Stimulated activated CD4-positive, alpha-beta T cell treated with anti-CD3 and anti-CD28 coated beads, Interleukin-15, amount 100 ng/mL, for 1 hour (primary cell): Measurements from ENCODE around the gene PGAM1.
A peak's percentile ranks its signal among the peaks of the same experiment; 100 is the strongest.
"Not testable (repeated sequence)": the region's sequence is repeated elsewhere in the genome, so short reads cannot be mapped to it uniquely, and the experiment has no call there.

Experiments used
- DNase-seq, 2 donors: peaks; one replicate each; pipeline ENCODE4 v3.0.0-alpha.2; 2020; ENCODE audit warnings: low read depth in 1 of 2, low spot score in 1 of 2

Gene PGAM1

DNA sequence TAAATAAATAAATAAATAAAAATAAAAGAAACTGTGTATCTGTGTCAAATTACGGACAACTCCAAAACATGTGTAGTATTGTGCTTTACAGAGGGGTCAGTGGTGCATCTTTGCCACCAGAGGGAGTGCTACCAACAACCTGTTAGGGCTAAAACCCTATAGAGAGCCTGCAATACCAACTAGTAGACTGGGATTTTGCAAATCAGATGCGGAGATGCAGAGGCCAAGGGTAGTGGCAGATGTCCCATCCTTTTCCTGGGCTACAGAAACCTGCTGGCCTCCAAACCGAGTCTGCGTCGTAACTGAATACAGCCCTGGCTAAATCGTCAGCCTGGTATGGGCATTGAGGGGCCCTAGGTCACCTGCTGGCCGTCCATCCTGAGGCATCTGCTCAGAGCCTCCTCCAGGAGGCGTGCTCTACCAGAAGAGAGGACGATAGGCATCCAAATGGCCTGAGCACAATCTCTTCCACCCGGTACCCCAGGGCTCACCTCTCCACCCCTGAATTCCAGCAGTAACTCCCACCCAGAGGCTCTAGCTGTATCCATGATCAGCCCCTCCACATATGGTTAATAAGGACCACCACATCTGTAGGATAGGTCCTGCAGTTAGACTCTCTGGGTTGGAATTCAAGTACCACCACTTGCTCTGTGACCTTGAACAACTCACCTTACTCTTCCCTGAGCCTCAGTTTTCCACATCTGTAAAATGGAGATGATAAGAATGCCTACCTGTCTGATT, 18.6 kb upstream of the PGAM1 start:
- peak in 1 of 2 donors; percentile 28 for DNase-seq

DNA sequence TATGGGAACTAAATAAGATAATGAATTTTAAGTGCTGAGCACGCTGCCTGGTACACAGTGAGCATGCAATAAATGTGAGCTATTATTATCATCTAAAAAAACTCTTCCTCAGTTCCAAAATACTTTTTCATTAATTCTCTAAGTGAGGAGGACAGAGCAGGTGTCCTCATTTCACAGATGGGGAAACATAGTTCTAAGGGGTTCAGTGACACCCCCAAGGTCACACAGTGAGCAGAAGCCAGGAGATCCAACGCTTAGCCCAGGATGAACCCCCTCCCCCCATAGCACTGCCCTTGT, 18.1 kb upstream of the PGAM1 start:
- no peak for DNase-seq

- no peak for DNase-seq
These were observed 17.4 kb upstream of the PGAM1 start for GRCh38 chr10:97408496-97408992.

- DNase-seq: no peak
These were observed 14.6 kb upstream of the PGAM1 start for GRCh38 chr10:97411406-97411805.

- DNase-seq: no peak
These were observed 13.1 kb upstream of the PGAM1 start for GRCh38 chr10:97412891-97413304.

DNA sequence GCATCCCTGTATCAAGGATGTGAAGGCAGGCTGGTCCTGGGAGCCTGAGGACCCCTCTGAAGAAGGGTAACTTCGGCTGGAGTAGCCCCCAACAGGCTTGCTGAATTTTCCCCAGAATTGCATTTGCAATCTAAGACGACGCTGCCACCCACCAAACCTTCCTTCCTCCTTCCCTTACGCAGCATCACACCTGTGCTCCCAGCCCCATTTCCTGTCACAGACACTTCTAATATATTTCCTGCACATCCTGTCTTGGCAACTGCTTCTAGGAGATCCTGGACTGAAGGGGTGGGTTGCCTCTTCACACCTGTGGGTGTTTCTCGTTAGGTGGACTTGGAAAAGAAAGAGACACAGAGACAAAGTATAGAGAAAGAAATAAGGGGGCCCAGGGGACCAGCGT, 9.4 kb upstream of the PGAM1 start:
- no peak for DNase-seq

DNA sequence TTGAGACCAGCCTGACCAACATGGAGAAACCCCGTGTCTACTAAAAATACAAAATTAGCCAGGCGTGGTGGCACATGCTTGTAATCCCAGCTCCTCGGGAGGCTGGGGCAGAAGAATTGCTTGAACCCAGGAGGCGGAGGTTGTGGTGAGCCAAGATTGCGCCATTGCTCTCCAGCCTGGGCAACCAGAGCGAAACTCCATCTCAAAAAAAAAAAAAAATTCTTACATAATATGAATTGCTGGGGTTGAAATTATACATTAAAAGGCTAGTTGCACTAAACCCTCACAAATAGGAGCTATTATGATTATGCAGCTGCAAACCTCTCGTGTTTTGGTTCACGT, 2.3 kb upstream of the PGAM1 start:
- not testable (repeated sequence) for DNase-seq

GRCh38 chr10:97426776-97427570, 982 bp downstream of the PGAM1 start:
- DNase-seq: no peak

- no peak for DNase-seq
These were observed 1.7 kb downstream of the PGAM1 start for GRCh38 chr10:97427571-97428179.

GRCh38 chr10:97428572-97428981, 2.6 kb downstream of the PGAM1 start:
- DNase-seq: no peak

DNA sequence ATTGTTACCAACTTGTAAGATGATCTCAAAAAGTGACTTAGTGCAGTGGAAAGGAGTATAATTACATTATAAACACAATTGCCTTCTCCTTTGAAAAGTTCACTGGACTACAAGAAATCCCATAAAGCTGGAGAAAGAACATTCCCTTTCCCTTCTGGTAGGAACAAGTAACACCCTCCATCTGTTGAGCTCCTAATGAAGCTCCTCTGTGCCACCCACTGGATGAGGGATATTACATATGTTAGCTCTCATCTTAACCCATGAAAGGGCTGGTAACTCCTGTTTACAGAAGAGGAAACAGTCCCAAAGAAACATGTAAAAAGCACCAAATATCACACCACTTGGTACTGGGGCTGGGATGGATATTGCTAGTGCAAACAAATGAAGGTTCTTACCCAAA, 8.1 kb downstream of the PGAM1 start:
- no peak for DNase-seq

DNA sequence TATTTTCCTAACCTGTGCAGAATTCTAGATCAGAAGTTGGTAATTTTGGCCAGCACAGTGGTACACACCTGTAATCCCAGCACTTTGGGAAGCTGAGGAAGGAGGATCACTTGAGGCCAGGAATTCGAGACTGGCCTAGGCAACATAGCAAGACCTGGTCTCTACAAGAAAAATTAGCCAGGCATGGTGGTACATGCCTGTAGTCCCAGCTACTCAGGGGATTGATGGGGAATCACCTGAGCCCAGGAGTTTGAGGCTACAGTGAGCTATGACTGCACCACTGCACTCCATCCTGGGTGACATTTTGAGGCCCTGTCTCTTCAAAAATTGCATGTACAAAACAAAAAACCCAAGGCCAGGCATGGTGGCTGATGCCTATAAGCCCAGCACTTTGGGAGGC, 8.6 kb downstream of the PGAM1 start:
- DNase-seq: no peak

DNA sequence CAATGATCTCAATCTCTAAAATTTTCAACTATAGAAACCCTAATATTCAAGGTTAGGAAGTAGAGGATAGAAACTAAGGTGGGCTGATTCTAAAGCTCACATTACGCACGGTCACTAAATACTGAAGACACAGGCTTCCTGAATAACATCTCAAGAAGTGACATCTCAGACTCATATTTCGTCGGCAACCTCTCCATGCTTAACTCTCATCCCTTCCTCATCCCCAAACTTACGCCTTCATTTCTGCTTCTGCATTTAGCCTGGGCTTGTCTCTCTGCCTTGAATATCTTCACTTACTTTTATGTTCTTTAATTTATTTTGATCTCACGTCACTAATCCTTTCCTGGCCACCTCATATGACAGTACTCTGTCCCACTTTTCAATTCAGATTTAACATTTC, 9.2 kb downstream of the PGAM1 start:
- no peak for DNase-seq

- DNase-seq: no peak
These were observed 16.3 kb downstream of the PGAM1 start for GRCh38 chr10:97442277-97442676.

GRCh38 chr10:97444212-97444611, 18.2 kb downstream of the PGAM1 start:
- DNase-seq: no peak

- DNase-seq: no peak
These were observed 19.3 kb downstream of the PGAM1 start for GRCh38 chr10:97445357-97445721.

- DNase-seq: peak; percentile 75 to 81
These were observed 20.0 kb downstream of the PGAM1 start, which contains the start of the genes EXOSC1 and ZDHHC16 for GRCh38 chr10:97445722-97446639. TSS of gene EXOSC1 (minus strand) at chr10:97446006. CDS start at chr10:97445985, 21 bp downstream. TSS of gene ZDHHC16 (plus strand) at chr10:97446175. CDS start at chr10:97451676, 5,501 bp downstream.

GRCh38 chr10:97450828-97451227, 24.8 kb downstream of the PGAM1 start:
- no peak for DNase-seq

DNA sequence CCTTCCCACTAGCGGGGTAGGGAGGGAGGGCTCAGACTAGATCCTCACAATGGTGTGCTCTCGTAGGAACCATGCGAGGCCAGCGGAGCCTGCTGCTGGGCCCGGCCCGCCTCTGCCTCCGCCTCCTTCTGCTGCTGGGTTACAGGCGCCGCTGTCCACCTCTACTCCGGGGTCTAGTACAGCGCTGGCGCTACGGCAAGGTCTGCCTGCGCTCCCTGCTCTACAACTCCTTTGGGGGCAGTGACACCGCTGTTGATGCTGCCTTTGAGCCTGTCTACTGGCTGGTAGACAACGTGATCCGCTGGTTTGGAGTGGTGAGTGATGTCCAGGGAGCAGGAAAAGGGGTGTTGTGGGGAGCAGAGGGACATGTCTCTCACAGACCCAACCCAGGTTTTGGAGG, 25.6 kb downstream of the PGAM1 start:
- no peak for DNase-seq

- DNase-seq: no peak
These were observed 26.4 kb downstream of the PGAM1 start for GRCh38 chr10:97452352-97452751.
